AG09319 (cell line): ENCODE results near the gene TMEM9.
A peak's percentile ranks its signal among the peaks of the same experiment; 100 is the strongest.

Experiments
- DNase-seq: peaks from one replicate; pipeline ENCODE4 v3.0.0-alpha.2; 2010; ENCODE audit warnings: low read depth; ENCODE audit errors: extremely low read depth
- TF ChIP-seq, protein P1 (sequence below): IDR thresholded peaks from 2 replicates; pipeline ENCODE4 v1.5.1; 2011; ENCODE audit warnings: low read depth, mild to moderate bottlenecking, inconsistent platforms, low read length, moderate library complexity

The TMEM9 gene

DNA sequence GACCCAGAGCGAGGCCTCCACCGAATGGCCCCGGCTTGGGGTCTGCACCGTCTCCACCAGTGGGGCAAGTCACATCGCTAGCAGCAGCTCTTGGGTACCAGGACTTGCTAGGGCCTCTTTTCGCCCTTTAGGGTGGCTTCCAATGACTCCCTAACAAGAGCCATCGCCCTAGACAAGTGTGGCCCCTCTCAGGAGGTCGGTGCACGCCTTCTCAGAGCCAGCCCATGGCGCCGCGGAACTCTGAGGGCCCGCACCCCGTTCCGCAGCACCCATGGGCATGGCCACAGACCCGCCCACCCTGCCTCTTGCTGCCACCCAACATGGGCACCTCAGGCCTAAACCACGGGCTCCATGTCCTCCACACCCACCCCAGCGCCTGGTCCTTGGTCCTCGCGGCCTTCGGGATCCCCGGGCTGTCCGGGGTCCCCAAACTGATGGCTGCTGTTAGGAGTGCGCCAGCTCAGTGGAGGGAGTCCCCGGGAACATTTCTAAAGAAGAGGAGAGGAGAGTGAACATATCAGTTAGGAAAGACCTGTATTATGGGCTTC, 38.8 kb downstream of the TMEM9 start:
- DNase-seq: no peak
- TF ChIP-seq, protein P1, sequence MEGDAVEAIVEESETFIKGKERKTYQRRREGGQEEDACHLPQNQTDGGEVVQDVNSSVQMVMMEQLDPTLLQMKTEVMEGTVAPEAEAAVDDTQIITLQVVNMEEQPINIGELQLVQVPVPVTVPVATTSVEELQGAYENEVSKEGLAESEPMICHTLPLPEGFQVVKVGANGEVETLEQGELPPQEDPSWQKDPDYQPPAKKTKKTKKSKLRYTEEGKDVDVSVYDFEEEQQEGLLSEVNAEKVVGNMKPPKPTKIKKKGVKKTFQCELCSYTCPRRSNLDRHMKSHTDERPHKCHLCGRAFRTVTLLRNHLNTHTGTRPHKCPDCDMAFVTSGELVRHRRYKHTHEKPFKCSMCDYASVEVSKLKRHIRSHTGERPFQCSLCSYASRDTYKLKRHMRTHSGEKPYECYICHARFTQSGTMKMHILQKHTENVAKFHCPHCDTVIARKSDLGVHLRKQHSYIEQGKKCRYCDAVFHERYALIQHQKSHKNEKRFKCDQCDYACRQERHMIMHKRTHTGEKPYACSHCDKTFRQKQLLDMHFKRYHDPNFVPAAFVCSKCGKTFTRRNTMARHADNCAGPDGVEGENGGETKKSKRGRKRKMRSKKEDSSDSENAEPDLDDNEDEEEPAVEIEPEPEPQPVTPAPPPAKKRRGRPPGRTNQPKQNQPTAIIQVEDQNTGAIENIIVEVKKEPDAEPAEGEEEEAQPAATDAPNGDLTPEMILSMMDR: no peak

DNA sequence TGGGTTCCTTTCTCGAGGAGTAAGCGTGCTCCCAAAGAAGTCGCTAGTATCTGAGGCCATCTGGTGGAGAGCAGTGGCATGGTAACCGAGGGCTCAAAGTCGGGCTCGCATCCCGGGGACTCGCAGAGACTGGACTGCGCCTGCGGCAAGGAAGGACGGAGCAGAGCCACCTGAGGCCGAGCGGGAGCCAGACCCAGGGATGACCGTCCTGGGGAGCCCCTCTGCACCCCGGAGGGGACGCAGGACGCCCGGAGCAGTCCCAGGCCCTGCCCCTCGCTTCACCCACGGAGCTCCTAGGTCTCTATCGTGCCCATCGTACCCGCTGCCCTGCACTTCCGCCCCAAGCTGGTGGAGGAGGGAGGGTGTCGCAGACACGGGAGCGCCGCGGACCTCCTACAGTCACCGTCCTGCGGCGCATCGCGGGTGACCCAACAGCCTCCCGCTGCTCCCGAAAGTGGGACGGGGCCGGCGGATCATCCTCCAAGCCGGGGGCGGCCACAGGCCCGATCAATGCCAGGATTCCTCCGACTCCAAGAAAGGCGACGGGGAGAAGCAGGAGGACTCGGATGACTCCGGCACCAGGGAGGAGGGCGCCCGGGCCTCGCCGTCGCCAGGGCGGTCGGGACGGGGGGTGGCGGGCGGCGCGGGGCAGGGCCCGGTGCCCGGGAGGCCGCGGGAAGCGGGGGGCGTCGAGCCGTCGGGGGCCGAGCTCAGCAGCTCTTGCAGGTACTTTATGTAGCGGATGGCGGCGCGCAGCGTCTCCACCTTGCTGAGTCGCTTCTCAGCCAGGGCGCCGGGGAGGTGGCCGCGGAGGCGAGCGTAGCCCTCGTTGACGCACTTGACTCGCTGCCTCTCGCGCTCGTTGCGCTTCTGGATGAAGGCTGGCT, 39.8 kb downstream of the TMEM9 start:
- TF ChIP-seq, protein P1: peak; percentile 94
- peak; percentile 83 for DNase-seq

DNA sequence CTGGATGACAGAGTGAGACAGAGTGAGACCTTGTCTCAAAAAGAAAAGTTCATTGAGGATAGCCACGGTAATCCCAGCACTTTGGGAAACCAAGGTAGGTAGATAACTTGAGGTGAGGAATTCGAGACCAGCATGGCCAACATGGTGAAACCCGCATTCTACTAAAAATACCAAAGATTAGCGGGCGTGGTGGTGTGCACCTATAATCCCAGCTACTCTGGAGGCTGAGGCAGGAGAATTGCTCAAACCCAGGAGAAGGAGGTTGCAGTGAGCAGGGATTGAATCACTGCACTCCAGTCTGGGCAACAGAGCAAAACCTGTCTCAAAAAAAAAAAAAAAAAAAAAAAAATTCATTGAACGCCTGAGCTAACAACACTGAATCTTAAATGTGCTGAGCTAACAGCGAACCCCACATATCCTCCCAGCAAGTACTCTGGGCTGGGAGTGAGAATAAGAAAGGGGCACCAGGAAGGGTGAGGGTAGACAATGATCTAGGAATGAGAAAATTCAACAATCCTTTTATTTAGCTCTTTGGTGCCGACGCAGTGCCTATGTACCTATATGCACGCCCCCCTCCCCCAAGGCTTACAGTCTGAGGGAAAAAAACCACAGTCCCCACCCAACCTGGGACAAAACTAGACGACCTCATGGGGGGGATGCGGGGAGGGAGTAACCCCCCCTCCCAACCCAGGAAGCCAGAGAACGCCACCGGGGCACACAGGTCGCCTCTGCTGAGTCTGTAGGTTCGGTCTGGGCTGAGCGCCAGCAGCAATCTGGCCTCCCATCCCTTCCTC, 40.6 kb downstream of the TMEM9 start:
- TF ChIP-seq, protein P1: no peak
- DNase-seq: no peak

GRCh38 chr1:201112926-201113325, 41.3 kb downstream of the TMEM9 start:
- TF ChIP-seq, protein P1: no peak
- DNase-seq: no peak

DNA sequence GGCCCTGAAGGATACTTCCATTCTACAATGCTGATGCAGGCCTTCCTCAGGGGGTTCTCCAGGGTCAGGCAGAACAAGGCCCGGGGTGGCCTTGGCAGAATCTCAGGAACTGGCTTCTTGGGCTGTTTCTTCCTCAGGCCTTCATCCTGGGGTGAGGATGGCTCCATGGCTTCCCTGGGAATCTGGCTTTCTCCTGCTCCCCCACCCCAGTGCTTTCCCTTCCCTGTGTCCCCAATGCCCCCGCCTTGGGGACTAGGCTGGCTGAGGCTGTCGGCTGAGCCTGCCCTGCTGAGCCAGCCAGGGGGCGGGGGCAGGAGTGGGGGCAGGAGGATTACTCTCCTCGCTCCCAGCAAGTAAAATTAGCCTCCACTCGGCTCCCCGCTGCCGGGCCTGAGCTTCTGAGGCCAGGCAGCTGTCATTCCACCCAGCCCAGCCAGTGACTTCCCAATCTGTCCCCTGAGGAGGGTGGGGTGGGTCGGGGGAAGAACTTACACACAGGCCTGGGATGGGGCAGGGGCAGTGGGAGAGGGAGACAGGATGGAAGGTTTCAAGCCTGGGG, 42.0 kb downstream of the TMEM9 start, which contains the start of gene CACNA1S:
TSS of gene CACNA1S (minus strand) at position 254 of the 559 bp plus-strand sequence. CDS start at position 167, 87 bp downstream.
- TF ChIP-seq, protein P1: no peak
- DNase-seq: no peak

- TF ChIP-seq, protein P1: no peak
- DNase-seq: no peak
Measured at GRCh38 chr1:201111672-201112071, 42.6 kb downstream of the TMEM9 start.
